ENCODE measurements around the gene LRRC4.

Gene LRRC4, protein sequence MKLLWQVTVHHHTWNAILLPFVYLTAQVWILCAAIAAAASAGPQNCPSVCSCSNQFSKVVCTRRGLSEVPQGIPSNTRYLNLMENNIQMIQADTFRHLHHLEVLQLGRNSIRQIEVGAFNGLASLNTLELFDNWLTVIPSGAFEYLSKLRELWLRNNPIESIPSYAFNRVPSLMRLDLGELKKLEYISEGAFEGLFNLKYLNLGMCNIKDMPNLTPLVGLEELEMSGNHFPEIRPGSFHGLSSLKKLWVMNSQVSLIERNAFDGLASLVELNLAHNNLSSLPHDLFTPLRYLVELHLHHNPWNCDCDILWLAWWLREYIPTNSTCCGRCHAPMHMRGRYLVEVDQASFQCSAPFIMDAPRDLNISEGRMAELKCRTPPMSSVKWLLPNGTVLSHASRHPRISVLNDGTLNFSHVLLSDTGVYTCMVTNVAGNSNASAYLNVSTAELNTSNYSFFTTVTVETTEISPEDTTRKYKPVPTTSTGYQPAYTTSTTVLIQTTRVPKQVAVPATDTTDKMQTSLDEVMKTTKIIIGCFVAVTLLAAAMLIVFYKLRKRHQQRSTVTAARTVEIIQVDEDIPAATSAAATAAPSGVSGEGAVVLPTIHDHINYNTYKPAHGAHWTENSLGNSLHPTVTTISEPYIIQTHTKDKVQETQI

DNA sequence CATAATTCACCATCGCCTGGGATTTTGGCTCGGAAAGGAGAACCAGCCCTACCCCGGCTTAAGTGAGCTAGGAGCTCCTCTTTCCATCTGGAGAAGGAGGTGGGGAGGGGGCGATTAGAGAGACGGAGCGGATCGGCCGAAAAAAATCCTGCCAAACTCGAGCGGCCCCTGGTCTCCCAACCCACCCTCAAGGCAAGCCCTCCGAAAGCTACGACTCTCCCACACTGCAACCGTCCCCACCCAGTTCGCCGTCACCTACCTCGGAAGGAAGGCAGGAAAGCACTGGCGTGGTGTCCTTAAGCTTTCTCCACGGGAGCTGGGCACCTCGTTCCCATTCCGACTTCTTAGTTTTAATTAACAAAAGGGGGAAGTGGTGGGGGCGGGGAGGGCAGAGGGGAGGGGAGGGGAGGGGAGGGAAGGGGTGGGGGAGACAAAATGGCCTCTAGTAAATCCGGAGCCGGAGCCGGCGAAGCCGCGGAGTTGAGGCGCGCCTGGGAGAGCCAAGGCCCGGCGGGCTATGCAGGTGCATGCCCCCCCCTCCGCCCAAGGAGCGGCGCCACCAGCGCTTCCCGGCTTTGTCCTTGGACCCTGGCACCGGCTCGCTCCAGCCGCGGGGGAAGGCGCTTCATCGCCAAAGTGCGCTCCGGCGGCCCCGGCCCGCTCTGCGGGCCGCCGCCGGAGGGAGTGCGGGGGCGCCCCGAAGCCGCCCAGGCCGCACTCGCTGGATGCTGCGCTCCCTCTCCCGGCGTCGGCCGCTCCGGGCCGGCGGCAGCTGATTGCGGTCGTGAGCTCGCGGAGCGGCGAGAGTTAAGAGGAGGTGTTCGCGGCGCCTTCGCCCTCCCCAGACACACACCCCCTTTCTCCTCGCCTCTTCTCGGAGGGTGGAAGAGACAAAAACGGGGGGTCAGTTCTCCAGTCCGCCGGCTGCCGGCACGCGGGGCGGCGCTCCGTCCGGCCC lies at the start of gene LRRC4:
Gene LRRC4, minus strand, starts transcription at position 784 of the 958 bp plus-strand sequence. CDS start 797 bp downstream, outside the sequence.
- DNase-seq (ENCODE audit: low read depth), result no peak
- no peak for TF ChIP-seq CTCF (IDR thresholded peaks at IDR 0.05; ENCODE audit: control insufficient read depth, insufficient read depth, low read depth, low read length, missing control alignments)
- H3K4me3 ChIP-seq (ENCODE audit: control insufficient read depth, low read depth, low read length), result peak within 1 kb of the TSS; percentile 48

- H3K4me3 ChIP-seq (ENCODE audit: control insufficient read depth, low read depth, low read length), result no peak overlapping the region
- DNase-seq (ENCODE audit: low read depth), result no peak
- no peak for TF ChIP-seq CTCF (IDR thresholded peaks at IDR 0.05; ENCODE audit: control insufficient read depth, insufficient read depth, low read depth, low read length, missing control alignments)
Measured at GRCh38 chr7:128080169-128080568, 48.9 kb upstream of the LRRC4 start.

DNA sequence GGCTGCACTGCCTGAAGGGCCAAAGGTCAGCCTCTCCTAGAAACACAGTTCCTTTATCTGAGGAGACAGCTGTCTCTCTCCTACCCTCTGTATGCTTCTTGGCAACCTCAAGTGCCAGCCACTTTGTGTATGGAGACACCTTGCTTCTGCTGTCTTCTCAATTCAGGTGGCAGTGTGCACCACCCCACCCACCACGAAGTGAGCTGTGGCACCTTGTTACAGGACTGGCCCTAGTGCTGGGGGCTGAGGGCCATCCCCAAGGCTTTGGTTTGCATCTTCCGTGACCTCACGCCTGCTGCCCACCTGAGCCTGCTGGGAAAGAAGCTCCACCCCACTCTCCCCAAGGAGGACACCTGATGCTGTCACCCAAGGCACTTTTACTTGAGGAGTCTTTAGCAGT lies 47.1 kb upstream of the LRRC4 start:
- no peak for TF ChIP-seq CTCF (IDR thresholded peaks at IDR 0.05; ENCODE audit: control insufficient read depth, insufficient read depth, low read depth, low read length, missing control alignments)
- no peak for DNase-seq (ENCODE audit: low read depth)
- H3K4me3 ChIP-seq (ENCODE audit: control insufficient read depth, low read depth, low read length), result no peak overlapping the region

DNA sequence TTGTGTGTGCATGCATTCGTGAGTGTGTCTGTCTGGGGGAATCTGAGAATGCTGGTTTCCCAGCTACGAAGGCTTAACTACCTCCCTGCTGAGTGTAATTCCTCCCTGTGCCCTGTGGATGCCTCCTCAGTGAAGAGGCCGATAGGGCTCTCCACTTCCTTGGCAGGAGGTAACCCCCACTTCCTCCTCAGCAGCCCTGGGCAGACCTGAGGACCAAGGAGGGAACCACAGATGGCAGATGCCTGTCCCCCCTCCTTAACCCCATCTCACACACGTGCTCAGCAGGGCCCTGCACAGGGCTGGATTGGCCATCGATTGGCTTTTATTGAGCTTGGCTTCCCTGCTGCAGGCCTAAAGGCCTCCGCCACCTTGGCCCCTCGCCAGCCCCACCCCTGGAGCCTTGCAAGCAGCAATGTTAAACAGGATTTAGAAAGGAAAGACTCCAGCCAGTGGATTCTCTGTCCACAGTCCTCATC lies 45.6 kb upstream of the LRRC4 start:
- TF ChIP-seq CTCF (IDR thresholded peaks at IDR 0.05; ENCODE audit: control insufficient read depth, insufficient read depth, low read depth, low read length, missing control alignments), result no peak
- no peak overlapping the region for H3K4me3 ChIP-seq (ENCODE audit: control insufficient read depth, low read depth, low read length)
- DNase-seq (ENCODE audit: low read depth), result no peak

- H3K4me3 ChIP-seq (ENCODE audit: control insufficient read depth, low read depth, low read length), result no peak overlapping the region
- DNase-seq (ENCODE audit: low read depth), result no peak
- TF ChIP-seq CTCF (IDR thresholded peaks at IDR 0.05; ENCODE audit: control insufficient read depth, insufficient read depth, low read depth, low read length, missing control alignments), result no peak
Measured at GRCh38 chr7:128076196-128076795, 45.1 kb upstream of the LRRC4 start.

Measured in AG09309 (cell line).